Right hindlimb (tissue), 1 donor: ENCODE results near the gene CNTNAP1.

Experiments
- DNase-seq: peaks from one replicate; pipeline ENCODE4 v3.0.0-alpha.2; 2018

CNTNAP1 gene

DNA sequence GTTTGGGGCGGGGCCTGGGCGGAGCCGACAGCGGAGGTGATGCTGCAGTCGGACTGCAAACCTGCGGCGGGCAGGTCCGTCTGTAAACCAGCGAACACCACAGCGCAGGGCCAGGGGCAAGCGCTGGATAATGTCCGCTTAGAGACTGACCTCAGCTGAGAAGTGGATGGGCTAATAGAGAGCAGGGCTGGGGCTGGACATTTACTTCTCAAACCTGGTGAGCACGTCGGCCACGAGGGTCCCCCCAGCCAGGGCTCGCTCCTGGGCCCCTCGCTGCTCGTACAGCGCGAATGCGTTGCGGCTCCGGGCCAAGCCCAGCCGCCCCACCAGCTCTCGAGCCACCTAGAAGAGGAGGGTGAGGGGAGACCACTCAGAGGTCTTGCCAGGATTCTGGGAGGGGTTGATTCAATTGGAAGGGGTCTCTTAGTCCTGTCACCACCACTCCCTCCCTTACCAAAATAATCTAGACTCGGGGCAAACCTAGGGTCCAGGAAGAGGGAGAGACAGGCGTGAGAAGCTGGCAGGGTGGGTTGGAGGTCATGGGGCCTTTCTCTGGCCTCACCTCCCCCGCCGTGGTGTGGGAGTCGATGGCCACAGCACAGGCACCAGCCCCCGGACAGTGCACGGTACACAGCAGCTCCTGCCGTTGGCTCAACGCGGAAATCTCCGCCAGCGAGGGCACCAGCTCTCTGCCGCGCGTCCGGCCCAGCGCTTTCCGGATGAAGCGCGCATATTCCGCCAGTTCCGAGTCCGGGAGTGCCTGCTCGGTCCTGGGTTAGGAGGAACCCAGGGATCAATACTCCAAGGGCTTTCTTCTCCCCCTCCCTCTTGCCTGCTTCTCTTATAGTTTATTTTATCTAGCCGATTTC lies 11.3 kb upstream of the CNTNAP1 start:
- DNase-seq: no peak

DNA sequence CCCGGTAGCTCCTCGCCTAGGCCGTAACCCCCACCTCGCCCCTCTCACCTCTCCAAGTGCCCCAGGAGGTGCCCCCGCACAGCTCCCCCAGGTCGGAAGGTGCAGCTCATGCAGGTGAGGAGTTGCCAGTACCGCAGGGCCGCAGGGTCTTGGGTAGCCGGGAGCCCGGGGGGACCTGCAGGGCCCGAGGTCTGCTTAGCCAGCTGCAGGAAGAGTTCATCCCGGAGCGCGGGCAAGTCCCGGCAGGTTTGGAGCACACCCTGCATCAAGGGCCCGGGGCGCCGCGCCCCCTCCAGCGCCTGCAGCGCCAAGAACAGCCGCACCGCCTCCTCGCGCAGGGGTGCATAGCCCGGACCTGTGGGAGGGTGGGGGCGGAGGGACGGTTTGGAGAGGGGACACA lies 10.3 kb upstream of the CNTNAP1 start:
- no peak for DNase-seq

DNA sequence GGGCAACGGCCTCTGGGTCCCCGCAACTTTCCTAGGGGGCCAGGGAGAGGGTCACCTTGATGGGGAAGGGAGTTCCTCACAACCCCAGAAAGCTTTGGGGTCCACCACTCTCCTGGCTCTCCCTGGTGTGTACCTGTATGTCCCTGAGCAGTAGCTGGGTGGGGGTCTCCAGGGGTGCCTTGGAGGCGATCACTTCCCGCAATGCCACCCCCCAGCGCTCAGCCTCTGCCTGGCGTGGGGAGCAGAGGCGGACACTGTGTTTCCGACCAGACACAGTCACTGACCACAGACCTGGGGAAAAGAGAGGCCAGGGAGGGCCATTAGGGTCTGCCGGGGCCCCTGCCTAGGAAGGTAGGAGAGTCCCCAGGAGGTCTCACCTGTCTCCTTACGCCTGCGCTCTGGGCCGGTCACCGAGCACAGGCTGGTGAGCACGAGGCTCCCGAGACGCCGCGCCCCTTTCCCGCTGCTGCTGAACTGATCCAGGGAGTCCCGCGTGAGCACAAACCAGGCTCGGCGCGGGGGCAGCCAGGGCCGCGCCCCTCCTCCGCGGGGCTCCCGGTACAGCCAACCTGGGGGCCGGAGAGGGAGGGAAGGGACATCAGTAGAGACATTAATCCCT lies 9.0 kb upstream of the CNTNAP1 start:
- DNase-seq: no peak

DNA sequence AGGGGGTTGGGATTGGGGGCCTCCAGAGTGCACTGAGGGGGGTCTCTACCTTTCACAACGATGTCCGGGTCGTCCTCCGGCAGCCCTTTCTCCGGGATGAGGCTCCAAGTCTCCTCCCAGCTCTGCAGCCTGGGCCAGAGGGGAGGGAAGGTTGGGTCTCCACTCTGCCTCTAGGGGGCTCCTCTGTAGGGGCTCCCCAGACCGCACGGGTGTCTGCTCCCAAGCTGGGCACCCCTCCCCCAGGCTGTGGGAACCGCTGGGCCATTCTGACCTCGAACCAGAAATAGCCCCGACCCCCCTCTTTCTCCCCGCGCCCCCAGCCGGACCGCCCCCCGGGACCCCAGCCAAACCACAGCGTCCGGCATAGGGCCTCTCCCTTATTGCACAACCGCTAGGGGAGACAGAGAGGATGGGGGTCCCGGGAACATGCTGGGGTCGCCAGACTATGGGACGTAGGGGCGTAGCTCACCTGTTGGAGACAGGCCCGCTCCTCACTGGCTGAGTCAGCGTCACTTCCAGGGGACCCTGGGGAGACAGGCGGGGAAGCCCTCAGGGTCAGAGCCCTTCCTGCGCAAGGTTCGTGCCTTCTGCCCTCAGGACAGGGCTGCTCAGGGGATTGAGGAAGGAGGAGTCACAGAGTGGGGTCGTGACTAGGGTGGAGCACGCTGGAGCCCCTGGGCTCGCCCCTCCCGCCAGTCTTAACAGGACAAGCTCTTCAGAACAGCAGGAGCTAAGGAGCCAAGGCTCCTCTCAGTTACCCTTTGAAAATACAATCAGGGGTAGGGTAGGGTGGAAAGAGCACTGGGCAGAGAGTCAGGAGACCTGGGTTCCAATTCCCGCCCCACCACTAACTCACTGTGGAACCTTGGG lies 8.2 kb upstream of the CNTNAP1 start:
- peak; percentile 77 for DNase-seq

DNA sequence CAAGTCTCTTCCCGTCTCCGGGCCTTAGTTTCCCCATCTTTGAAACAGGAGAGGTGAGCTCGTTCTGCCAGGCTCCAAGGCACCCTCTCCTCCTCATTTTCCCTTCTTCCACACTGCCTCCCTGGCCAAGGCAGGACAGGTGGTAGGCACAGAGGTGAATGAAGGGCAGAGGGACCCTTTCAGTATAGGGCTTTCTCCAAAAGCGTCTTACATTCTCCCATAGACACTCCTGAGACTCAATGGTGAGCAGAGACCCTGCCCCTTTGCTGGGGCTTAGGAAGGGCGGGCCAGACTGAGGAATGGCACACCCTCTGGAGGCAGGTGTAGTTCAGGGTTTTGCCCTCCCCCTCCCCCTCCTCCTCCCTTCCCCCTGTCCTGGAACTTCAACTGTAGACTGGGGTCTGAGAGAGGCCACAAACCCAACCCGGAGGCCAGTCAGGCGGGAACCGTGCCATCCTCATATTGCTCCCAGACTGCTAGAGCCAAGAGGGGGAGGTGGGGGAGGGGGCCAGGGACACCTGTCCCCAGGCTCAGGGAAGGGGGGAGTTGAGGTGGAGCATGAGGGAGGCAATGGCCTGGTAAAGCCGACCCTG lies 7.5 kb upstream of the CNTNAP1 start:
- DNase-seq: no peak

DNA sequence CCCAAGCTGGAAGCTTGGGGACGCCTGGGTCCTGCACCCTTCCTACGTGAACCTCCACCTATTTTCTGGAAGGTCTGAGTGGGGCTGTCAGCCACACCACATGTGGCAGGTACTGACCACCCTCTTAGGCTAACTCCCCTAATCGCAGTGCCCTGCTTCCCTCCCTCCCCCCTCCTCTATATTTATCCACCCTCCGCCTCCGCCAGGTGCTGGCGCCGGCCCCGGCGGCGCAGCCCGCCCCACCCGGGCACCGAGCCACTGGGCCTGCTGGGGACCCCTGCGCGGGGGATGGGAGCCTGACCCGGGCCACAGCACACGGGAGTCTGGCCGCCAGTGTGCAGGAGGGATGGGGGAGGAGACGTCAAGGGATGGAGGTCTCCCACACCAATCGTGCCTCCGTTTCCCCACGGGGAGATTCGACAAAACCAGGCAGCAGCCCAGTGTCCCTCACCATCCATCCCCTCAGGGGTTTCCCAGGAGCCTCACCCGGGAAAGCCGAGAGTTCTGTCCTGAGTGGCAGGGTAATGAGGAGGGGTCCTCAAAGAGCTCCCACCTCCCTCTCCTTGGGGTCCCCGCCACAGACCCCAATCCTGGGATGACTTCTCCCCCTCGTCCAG lies 6.9 kb upstream of the CNTNAP1 start:
- DNase-seq: peak; percentile 67

DNA sequence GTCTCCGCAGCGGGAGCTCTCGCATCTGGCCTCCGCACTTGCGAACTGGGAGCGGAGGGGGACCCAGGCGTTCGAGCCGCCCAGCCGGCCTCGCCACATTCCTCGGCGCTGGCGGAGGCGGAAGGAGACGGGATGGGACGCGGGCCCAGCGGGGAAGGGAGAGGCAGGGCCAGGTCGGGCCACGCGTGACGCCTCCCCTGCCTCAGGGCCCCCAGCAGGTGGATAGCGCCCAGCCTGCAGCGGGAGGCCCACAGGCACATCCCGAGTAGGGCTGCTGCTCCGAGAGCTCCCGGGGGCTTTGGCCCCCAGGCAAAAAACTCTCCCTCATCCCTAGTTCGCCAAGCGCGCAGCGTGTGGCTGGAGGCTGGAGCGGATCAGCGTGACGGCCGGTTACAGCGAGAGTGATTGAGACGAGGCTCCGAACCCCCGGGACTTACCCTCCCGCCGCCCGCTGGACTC lies 6.3 kb upstream of the CNTNAP1 start:
- peak; percentile 67 for DNase-seq

DNA sequence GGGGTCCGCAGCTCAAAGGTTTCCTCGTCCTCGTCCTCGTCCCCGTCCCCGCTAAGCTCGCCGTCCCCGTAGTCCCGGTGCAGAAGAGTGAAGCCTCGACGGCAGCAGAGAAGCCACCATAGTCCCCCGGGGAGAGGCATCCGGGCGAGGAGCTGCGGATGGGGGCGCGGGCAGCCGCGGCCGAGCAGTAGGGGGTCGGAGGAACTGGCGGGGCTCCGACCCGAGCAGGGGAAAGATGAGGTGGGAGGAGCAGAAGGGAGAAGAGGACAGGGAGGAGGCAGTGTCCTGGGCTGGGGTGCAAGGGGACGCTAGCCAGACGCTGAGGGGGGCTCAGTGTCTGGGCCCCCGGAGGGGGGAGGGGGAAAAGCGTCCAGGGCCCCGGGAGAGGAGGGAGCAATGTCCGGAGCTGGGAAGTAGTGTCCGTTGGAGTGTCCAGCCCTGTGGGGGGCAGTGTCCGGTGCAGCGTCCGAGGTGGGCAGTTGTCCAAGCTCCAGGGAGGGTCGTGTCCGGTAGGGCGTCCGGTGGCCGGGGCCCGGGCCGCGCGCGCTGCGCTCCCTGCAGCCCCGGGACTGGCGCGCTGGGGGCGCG lies 5.8 kb upstream of the CNTNAP1 start, which contains the start of gene PLEKHH3:
TSS of gene PLEKHH3 (minus strand) at position 571 of the 588 bp plus-strand sequence. CDS start at position 140, 431 bp downstream.
- no peak for DNase-seq

DNA sequence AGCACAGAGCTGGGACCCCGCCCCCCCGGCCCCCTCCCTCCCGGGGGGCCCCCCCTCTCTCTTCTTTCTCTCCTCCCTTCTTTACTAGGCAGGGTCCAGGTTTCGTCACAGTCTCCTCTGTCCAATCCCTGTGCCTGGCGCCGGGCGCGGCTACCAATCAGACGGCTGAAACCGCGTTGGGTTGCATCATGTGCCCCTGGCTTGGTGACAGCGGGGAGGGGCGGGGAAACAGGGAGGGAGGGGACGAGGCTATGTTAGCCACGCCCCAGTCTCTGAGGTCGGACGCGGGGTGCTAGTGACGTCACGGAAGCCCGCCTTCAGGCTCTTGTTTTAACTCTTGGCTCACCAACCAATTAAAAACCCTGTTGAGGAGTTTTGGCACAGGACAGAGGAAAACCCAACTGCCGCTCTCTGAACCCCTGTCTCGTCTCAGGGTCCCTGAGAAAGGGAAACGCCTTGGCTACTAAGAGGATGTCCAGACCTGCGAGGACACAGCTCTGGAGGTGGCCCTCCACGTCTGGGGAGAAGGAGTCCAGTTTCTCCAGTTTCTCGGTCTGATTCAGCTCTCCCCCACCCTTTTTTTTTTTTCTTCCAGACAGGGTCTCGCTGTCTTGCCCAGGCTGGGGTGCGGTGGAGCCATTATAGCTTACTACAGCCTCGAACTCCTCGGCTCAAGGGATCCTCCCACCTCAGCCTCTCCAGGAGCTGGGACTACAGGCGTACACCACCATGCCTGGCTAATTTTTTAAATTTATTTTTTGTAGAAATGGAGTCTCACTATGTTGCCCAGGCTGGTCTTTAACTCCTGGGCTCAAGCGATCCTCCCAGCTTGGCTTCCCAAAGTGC lies 5.1 kb upstream of the CNTNAP1 start:
- DNase-seq: peak; percentile 100

DNA sequence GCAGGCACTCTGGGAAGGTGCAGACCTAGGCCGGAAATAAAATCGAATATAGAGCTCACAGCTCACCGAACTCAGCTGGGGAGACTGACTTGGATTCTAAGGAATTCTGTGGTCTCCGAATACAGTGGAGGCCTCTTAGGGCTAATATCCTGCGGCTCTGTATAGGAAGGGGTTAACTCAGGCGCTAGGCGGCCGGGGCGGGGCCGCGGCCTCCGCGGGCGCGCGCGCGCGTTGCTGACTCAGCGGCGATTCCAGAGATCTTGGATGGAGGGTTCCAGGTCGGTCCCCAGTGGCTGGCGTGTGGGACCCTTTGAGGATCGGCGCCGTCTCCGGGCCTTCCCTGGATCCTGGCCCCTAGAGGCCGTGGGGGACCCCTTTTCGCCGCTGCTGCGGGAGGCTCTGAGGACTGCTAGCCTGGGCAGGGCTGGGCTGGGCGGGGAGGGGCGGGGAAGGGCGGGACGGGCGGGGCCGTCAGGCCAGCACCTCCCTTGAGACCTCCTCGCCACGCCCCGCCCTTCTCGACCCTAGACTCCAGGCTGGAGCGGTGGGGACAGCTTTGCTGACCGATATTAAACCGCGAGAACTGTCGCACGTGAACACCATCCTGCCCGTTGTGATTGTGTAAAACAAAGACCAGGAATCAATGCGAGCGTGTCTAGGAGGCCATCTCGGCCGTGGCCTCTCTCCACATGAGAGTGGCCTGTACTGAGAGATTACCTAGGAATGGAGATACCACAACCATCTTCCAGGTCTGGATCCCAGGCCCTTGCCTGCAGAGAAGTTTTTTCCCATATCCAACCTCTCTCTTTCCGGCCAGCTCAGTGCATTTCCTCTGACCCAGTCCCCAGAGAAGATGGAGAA lies 4.2 kb upstream of the CNTNAP1 start:
- DNase-seq: peak; percentile 91

DNA sequence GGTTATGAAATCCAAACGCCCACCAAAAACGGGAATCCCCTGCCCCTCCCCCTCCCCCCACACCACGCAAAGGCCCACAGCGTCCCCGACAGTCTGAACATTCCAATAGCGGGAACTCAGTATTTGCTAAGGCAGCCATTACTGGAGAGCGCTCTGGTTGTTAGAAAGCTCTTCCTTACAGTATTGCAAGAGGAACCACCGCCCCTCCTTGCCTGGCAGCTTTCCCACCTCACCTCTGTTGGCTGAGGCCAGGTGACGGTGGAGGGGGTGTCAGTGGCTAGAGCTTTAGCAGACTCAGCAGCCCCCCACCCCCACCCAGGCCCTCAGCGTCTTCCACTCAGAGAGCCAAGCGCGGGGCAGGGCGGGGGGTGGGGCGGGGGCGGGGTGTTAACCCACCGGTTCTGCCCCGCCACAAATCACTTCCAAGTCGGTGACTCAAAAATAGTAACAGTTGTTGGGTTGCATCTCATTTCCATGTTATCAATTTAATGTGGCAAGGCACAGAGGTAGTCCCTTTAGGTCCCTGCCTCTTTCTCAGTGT lies 3.3 kb upstream of the CNTNAP1 start:
- peak; percentile 65 for DNase-seq

DNA sequence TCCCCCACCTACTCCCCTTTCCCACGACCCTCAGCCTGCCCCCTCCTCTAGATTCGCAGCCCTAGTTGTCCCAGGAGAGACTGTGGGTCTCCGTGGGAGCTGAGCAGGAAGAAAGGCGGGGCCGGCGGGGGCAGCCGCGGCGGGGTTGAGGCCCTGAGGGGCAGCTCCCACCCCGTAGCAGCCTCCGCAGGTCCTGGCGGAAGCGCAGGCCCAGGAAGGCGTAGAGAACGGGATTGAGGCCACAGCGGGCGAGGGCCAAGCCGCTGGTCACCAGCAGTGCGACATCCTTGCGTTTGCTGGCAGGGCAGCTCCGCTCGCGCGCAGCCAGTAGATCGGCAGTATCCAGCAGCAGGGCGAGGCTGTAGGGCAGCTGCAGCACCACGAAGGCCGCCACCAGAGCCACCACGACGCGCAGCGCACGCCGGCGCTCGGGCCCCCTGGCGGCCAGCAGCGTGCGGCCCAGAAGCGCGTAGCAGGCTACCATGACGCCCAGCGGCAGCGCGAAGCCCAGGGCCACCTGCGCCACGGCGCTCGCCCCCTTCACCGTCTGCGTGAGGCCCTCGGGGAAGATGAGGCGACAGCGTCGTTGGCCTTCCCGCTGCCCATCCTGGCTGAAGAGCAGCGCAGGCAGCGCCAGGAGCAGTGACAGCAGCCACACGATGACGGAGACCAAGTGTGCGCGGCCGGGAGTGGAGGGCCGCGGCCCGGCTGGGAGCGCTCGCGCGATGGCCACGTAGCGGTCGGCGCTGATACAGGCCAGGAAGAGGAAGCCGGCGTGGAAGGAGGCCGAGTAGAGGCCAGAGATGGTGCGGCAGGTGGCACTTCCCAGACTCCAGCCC lies 2.6 kb upstream of the CNTNAP1 start:
- peak; percentile 85 for DNase-seq

DNA sequence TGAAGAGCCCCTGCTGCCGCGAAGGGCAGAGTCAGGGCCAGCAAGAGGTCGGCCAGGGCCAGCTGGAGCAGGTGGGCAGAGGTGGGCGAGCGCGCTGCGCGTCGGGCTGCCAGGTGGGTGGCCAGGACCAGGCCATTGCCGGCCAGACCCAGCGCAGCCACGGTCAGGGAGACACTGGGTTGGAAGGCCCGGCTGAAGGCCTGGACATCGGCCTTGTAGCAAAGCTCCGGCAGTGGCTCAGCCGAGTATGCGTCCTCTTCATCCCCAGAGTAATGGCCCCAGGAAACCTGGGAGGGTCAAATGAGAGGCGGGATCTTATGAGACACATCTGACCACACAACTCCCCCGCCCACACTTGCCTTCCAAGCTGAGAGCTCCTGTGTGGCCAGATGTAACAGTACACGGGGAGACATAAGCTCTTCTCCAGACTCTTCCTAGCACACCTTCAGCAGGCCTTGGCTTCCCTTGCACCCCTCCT lies 2.0 kb upstream of the CNTNAP1 start:
- DNase-seq: no peak

DNA sequence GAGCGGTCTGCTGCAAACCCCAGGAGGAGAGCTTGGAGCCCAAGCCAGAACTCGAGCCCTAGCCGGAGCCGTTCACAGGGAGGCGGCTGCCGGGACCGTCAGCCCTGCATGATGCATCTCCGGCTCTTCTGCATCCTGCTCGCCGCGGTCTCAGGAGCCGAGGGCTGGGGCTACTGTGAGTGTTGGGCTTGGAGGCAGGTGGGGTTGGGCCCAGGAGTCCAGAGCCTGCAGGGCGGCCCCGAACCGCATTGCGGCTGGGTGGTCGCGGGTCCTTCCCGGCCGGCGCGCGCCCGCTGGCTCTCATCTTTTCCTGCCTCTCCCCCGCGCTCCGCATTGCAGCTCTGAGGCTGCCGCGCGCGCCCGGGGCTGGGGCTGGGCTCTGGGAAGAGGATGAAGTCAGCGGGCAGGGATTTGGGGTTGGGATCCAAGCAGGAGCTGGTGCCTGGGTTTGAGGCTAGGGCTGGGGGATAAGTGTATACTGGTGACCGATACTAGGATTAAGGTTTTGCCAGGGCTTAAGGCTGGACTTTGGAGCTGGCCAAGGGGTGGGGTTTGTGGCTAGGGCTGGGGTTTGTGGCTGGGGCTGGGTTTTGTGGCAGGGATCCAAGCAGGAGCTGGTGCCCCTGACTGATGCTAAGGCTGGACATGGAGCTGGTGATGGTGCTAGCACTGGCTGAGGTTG lies 532 bp downstream of the CNTNAP1 start:
- peak; percentile 80 for DNase-seq

DNA sequence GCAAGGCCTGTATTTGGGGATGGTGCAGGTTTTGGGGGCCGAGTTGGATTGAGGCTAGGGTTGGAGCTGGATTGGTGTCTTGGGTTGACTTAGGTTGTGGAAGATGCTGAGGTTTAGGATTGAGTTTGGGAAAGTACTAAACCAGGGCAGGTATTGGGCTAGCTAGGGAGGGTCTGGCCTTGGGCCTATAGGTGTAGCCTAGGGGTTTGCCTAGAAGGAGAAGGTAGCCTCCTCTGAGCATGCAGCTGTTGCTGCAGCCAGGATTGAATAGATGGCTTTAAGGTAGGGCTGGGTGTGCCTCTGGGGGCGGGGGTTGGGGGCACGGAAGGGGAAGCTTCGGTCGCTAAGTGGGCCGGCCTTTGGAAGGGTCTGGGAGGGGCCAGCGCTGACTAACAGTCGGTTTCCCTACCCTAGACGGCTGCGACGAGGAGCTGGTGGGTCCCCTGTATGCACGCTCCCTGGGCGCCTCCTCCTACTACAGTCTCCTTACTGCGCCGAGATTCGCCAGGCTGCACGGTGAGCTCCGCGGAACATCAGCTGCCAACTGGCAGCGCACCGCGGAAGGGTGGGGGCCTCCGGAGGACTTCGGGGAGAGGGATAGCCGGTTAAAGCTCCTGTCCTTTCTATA lies 1.2 kb downstream of the CNTNAP1 start:
- DNase-seq: peak; percentile 67

DNA sequence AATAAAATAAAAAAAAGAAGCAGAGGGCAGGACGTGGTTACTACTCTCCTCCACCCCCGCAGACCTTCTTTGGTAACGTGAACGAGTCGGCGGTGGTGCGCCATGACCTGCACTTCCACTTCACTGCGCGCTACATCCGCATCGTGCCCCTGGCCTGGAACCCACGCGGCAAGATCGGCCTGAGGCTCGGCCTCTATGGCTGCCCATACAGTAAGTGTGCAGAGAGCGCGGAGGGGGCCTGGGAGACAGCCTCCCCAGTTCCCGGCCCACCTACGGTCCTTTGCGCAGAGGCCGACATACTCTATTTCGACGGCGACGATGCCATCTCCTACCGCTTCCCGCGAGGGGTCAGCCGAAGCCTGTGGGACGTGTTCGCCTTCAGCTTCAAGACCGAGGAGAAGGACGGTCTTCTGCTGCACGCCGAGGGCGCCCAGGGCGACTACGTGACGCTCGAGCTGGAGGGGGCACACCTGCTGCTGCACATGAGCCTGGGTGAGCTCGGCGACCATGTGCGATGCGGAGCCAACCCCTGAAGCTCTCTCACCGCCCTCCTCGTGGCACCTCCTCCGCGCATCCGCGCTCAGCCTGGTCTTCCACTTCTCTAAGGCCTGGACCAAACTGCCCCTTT lies 2.7 kb downstream of the CNTNAP1 start:
- DNase-seq: no peak

DNA sequence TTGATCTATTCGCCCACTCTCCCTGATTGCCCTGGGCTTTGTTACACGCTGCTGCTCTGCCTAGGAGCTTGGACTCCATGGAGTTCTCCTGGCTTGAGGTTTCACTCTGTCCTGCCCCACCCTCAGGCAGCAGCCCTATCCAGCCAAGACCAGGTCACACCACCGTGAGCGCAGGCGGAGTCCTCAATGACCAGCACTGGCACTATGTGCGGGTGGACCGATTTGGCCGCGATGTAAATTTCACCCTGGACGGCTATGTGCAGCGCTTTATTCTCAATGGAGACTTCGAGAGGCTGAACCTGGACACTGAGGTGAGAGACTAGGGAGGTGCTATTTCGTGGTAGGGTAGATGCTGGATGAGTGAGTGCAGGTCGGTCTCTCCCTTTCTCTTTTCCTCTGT lies 3.5 kb downstream of the CNTNAP1 start:
- no peak for DNase-seq
